Keratinocyte (primary cell): ENCODE results near the gene TMEM37. TPM values are rescaled to one million over a fixed set of nuclear protein-coding genes. Genes with fewer than 3 reads are reported as not detected.

Experiments used
- DNase-seq: peaks from one replicate; pipeline ENCODE4 v3.0.0-alpha.2; 2011; ENCODE audit warnings: low read depth, missing footprints, low spot score
- FAIRE-seq: peaks from 2 replicates; lab custom pipeline; 2011; peaks lifted over from hg19 to GRCh38; lab: Jason Lieb, UNC
- H2AFZ ChIP-seq: 2 replicates; pipeline ENCODE4 v1.6.0; 2012; ENCODE audit warnings: low read length, control low read depth, inconsistent platforms; ENCODE audit not compliant: control insufficient read depth
- H3K27ac ChIP-seq: 2 replicates; pipeline ENCODE4 v1.5.1; 2011; ENCODE audit warnings: low read length; ENCODE audit not compliant: control insufficient read depth, insufficient read depth
- H3K27me3 ChIP-seq: 3 replicates; pipeline ENCODE4 v1.6.0; 2011; ENCODE audit warnings: low read length; ENCODE audit not compliant: control insufficient read depth, insufficient read depth; ENCODE audit errors: extremely low read depth
- H3K36me3 ChIP-seq, 2 experiments: 2 replicates in 1 of 2; 3 replicates in 1 of 2; pipeline ENCODE4 v1.5.1; 2011; ENCODE audit warnings: low read length in 2 of 2, mild to moderate bottlenecking in 1 of 2; ENCODE audit not compliant: control insufficient read depth in 2 of 2, insufficient read depth in 2 of 2; ENCODE audit errors: extremely low read depth in 1 of 2
- H3K4me1 ChIP-seq: 3 replicates; pipeline ENCODE4 v1.5.1; 2011; ENCODE audit warnings: low read length; ENCODE audit not compliant: control insufficient read depth, insufficient read depth; ENCODE audit errors: extremely low read depth
- H3K4me2 ChIP-seq: 3 replicates; pipeline ENCODE4 v1.6.0; 2011; ENCODE audit warnings: low read depth, low read length; ENCODE audit not compliant: control insufficient read depth, insufficient read depth; ENCODE audit errors: extremely low read depth
- H3K4me3 ChIP-seq, 3 experiments: fragments of 200-600 bp in 1 of 3; sonication (generic) in 1 of 3; 2 replicates in 2 of 3; 3 replicates in 1 of 3; pipeline ENCODE4 v1.5.1; 2011 to 2016; ENCODE audit warnings: low read length in 3 of 3, mild to moderate bottlenecking in 3 of 3, control low read depth in 2 of 3, inconsistent platforms in 1 of 3, low read depth in 1 of 3, mixed read lengths in 1 of 3, mixed run types in 1 of 3, moderate library complexity in 1 of 3; ENCODE audit not compliant: control insufficient read depth in 2 of 3, insufficient read depth in 2 of 3; ENCODE audit errors: extremely low read depth in 1 of 3
- H3K79me2 ChIP-seq: 2 replicates; pipeline ENCODE4 v1.6.0; 2012; ENCODE audit warnings: low read length; ENCODE audit not compliant: control insufficient read depth, insufficient read depth
- H3K9ac ChIP-seq: 3 replicates; pipeline ENCODE4 v1.6.0; 2011; ENCODE audit warnings: low read length; ENCODE audit not compliant: control insufficient read depth, insufficient read depth; ENCODE audit errors: extremely low read depth
- H3K9me1 ChIP-seq: 3 replicates; pipeline ENCODE4 v1.6.0; 2011; ENCODE audit warnings: low read length; ENCODE audit not compliant: control insufficient read depth, insufficient read depth; ENCODE audit errors: extremely low read depth
- H3K9me3 ChIP-seq: 2 replicates; pipeline ENCODE4 v1.5.1; 2012; ENCODE audit warnings: low read depth, low read length; ENCODE audit not compliant: control insufficient read depth
- H4K20me1 ChIP-seq: 3 replicates; pipeline ENCODE4 v1.6.0; 2011; ENCODE audit warnings: low read length; ENCODE audit not compliant: control insufficient read depth, insufficient read depth; ENCODE audit errors: extremely low read depth
- CTCF ChIP-seq, 3 experiments: IDR thresholded peaks in 1 of 3; conservative IDR thresholded peaks in 1 of 3; optimal IDR thresholded peaks in 1 of 3; 2 replicates in 2 of 3; 3 replicates in 1 of 3; pipeline versions ENCODE3 to v1.5.1; 2011; ENCODE audit warnings: low read length in 3 of 3, mild to moderate bottlenecking in 3 of 3, moderate library complexity in 2 of 3, control low read depth in 1 of 3, inconsistent platforms in 1 of 3; ENCODE audit not compliant: insufficient read depth in 2 of 3; ENCODE audit errors: extremely low read depth in 1 of 3
- EZH2 ChIP-seq: IDR thresholded peaks from one replicate; pipeline ENCODE4 v1.6.1; 2012; ENCODE audit warnings: inconsistent platforms, mild to moderate bottlenecking, low read length, moderate library complexity
- dilution Hi-C: fragments of 300-500 bp; cut with MboI; formaldehyde crosslinking; loops from one replicate; pipeline ENCODE4 v1.7.0; 2020; ENCODE audit warnings: low sequenced_read_pairs; ENCODE audit not compliant: extremely low pct_ligation_motif_present
- polyA plus RNA-seq, 5 experiments: library from polyadenylated mRNA; depleted of rRNA in 3 of 5; stranded (reverse) in 3 of 5; stranded (forward) in 1 of 5; unstranded in 1 of 5; fragments of >200 nt; gene quantifications; 1 replicate in 1 of 5; 2 replicates in 3 of 5; 3 replicates in 1 of 5; pipeline versions ENCODE4 v1.2.1 to v1.2.3, GENCODE V29; 2011 to 2012; ENCODE audit warnings: missing spikeins in 2 of 5, low read depth in 1 of 5, low replicate concordance in 1 of 5

Gene TMEM37
- polyA plus RNA-seq, 1 donor (not counting 4 experiments of a cell fraction or from before 2014, with no cell fraction given) = 0.18 TPM

DNA sequence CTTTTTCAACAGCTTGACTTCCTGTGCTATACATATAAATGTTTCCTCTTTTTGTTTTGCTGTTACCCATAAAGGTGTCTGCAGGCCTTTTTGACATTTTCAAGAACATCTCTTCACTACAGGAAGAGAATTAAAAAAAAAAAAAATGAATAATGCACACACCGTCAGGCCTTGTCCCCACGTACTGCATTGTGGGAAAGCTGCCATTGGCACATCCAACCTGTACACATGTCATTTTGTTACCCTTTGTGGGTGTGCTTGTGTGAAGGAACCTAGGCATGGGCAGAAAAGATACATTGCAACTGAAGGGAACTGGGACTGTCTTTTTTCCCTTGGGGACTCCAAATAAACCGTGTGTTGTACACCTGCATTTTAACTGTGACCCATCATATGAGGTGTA is 16.8 kb upstream of the TMEM37 start:
- no peaks in the 10 kb centered on the region for H3K9me3 ChIP-seq
- dilution Hi-C loops = no loop called here
- no peaks in the 10 kb centered on the region for H3K27me3 ChIP-seq
- H4K20me1 ChIP-seq = no peaks in the 10 kb centered on the region
- FAIRE-seq (no peak), DNase-seq (no peak)
- H2AFZ ChIP-seq = no peak overlapping the region
- H3K36me3 ChIP-seq = no peaks in the 10 kb centered on the region
- no peaks in the 10 kb centered on the region for H3K79me2 ChIP-seq
- no peaks in the 10 kb centered on the region for H3K4me1 ChIP-seq
- H3K9me1 ChIP-seq = no peaks in the 10 kb centered on the region
- TF ChIP-seq EZH2 = no peak
- no peak for TF ChIP-seq CTCF (optimal IDR thresholded peaks at IDR 0.05 in 1 of 3, IDR thresholded peaks at IDR 0.05 in 1 of 3, conservative IDR thresholded peaks at IDR 0.05 in 1 of 3; ENCODE audit: extremely low read depth in 1 of 3, insufficient read depth in 2 of 3, low read length in 3 of 3)
- no peak overlapping the region for H3K4me3 ChIP-seq
- no peak overlapping the region for H3K27ac ChIP-seq
- H3K9ac ChIP-seq = no peak overlapping the region
- no peak overlapping the region for H3K4me2 ChIP-seq

GRCh38 chr2:119415630-119416029 is 16.0 kb upstream of the TMEM37 start:
- Histone ChIP-seq H3K4me1 (no peaks in the 10 kb centered on the region), H2AFZ (no peak overlapping the region), H3K79me2 (no peaks in the 10 kb centered on the region), H3K9me1 (no peaks in the 10 kb centered on the region), H3K27ac (no peak overlapping the region), H4K20me1 (no peaks in the 10 kb centered on the region), H3K9me3 (no peaks in the 10 kb centered on the region), H3K27me3 (no peaks in the 10 kb centered on the region), H3K36me3 (no peaks in the 10 kb centered on the region), H3K4me3 (no peak overlapping the region), H3K9ac (no peak overlapping the region), H3K4me2 (no peak overlapping the region)
- TF ChIP-seq EZH2 (no peak), CTCF (optimal IDR thresholded peaks at IDR 0.05 in 1 of 3, IDR thresholded peaks at IDR 0.05 in 1 of 3, conservative IDR thresholded peaks at IDR 0.05 in 1 of 3; ENCODE audit: extremely low read depth in 1 of 3, insufficient read depth in 2 of 3, low read length in 3 of 3) (no peak)
- DNase-seq (no peak), FAIRE-seq (no peak)
- dilution Hi-C loops = no loop called here
